Left ventricle myocardium inferior (tissue), 1 donor: ENCODE data around the gene ADAM19. TPM values are rescaled to one million over a fixed set of nuclear protein-coding genes. Genes with fewer than 3 reads are reported as not detected.

Source experiments
- DNase-seq: peaks from one replicate; pipeline ENCODE4 v3.0.0-alpha.2; 2020
- H3K27ac ChIP-seq: fragments of 200-600 bp; replicated peaks from 2 replicates; pipeline ENCODE4 v1.8.0; 2021
- H3K27me3 ChIP-seq: fragments of 200-600 bp; 2 replicates; pipeline ENCODE4 v1.8.0; 2021; ENCODE audit warnings: low read depth
- H3K36me3 ChIP-seq: fragments of 200-600 bp; 2 replicates; pipeline ENCODE4 v1.8.0; 2021
- H3K4me1 ChIP-seq: fragments of 200-600 bp; 2 replicates; pipeline ENCODE4 v1.8.0; 2021
- H3K4me3 ChIP-seq: fragments of 200-600 bp; 2 replicates; pipeline ENCODE4 v1.8.0; 2021; ENCODE audit warnings: mild to moderate bottlenecking, moderate library complexity
- H3K9me3 ChIP-seq: fragments of 200-600 bp; replicated peaks from 2 replicates; pipeline ENCODE4 v1.8.0; 2021
- intact Hi-C: fragments of 100-400 bp; cut with micrococcal nuclease; formaldehyde crosslinking; loops from one replicate; pipeline ENCODE4 v1.11.0; 2022
- total RNA-seq: library from RNA; stranded (reverse); fragmentation: NEBNext Ultra II Directional; extraction: Animal tissue kit (Norgen Biotek cat#: 25700); gene quantifications from one replicate; pipeline ENCODE4 v1.2.1, GENCODE V29; 2021
- TF ChIP-seq, protein P1 (sequence below): fragments of 200-600 bp; IDR thresholded peaks from 2 replicates; pipeline ENCODE4 v1.8.0; 2021; ENCODE audit warnings: antibody characterized with exemption, mild to moderate bottlenecking, borderline replicate concordance
- donor health status: DM: no; HTN: yes; CAD: no; lungs with severe emphysema.

Gene ADAM19
- total RNA-seq, 1 donor from 2014 or later = 17.7 TPM

DNA sequence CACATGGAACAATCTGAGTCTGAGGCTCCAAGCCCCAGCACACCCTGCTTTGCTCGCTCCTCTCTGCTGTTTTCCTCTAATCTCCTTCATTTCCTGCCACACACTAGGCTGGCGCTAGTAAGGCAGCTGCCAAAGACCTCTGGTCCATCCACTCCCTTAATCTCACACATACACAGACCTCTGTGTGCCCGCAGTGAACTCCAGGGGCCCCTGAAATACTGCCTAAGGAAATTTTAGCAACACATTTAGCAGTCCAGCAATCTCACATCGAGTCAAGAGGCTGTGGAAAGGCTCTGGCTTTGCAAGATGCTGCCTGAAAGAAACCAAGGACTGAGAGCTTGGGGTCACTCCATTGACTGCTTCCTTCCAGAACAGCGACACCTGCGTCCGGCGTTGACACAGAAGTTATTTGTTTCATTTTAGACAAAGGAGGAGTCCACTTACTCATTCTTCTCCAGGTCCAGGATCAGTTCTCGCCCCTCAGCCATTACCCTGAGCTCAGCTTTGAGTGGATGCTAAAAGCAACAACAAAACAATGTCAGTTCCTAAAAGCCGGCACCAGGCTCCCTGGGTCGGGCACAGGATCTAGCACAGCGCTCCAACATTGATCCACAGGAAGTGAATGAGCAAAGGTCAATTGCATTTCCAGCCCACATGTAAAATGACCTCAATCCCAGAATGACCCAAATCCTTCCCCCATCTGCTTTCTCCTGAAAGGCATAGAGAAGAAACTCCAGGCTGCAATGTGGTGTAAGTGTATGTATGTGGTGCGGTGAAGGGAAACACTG lies 11.5 kb downstream of the ADAM19 start:
- Histone ChIP-seq H3K9me3 (no peaks in the 10 kb centered on the region), H3K27ac (peak overlapping the region; percentile 67), H3K36me3 (peaks cover 9% of the 10 kb centered on the region), H3K27me3 (no peaks in the 10 kb centered on the region), H3K4me3 (peak overlapping the region; percentile 39), H3K4me1 (peaks cover 67% of the 10 kb centered on the region)
- intact Hi-C loops = no loop called here
- TF ChIP-seq, protein P1, sequence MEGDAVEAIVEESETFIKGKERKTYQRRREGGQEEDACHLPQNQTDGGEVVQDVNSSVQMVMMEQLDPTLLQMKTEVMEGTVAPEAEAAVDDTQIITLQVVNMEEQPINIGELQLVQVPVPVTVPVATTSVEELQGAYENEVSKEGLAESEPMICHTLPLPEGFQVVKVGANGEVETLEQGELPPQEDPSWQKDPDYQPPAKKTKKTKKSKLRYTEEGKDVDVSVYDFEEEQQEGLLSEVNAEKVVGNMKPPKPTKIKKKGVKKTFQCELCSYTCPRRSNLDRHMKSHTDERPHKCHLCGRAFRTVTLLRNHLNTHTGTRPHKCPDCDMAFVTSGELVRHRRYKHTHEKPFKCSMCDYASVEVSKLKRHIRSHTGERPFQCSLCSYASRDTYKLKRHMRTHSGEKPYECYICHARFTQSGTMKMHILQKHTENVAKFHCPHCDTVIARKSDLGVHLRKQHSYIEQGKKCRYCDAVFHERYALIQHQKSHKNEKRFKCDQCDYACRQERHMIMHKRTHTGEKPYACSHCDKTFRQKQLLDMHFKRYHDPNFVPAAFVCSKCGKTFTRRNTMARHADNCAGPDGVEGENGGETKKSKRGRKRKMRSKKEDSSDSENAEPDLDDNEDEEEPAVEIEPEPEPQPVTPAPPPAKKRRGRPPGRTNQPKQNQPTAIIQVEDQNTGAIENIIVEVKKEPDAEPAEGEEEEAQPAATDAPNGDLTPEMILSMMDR = peak; percentile 50
- no peak for DNase-seq

DNA sequence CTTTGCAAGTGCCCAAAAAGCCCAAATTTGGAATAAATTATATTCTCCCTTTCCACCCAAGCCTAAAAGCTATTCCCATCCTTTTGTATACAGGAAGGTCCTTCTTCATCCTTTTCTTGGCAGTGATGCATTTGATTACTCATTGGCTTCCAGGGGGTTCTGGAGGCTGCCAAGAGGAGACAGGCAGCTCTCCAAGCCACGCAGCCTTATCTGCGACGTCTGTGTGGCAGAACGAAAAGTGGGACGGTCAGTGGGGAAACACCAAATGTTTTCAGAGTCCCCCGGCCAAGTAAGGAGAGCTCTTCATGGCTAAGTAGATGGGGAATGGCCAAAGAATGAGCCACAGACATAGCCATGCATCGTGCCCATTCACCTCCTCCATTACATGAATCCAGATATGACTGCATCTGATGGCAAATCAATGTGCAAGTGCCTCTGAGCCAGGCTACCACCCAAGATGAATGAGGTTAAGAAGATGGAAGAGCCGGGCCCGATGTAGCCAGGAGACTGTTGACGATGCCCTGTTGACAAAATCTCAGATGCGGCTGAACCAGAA lies 12.1 kb downstream of the ADAM19 start:
- TF ChIP-seq, protein P1 = no peak
- H3K27ac ChIP-seq = peak overlapping the region; percentile 67
- H3K27me3 ChIP-seq = no peaks in the 10 kb centered on the region
- no peaks in the 10 kb centered on the region for H3K9me3 ChIP-seq
- intact Hi-C loops = no loop called here
- H3K4me1 ChIP-seq = peaks cover 68% of the 10 kb centered on the region
- peaks cover 4% of the 10 kb centered on the region for H3K36me3 ChIP-seq
- peak overlapping the region; percentile 39 for H3K4me3 ChIP-seq
- no peak for DNase-seq

DNA sequence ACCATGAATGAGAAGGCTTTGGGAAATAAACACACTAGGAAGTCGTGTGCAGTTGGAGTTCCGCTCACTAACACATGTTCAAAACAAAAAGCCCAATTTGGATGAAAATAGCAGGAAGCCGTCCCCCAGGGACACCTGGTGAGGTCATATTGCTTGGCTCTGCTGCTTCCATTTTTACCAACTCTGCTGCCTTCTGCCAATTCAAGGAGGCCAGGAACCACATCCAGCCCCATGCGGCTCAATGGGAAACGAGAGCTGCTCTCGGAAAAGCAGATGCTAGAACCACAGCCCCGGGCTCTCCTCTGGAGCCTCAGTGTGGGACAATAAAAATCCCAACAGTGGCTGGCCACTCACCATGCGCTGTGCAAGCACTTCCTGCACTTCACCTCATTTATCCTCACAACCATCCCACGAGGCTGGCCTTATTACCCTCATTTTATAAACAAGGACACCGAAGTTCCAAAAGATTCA lies 13.4 kb downstream of the ADAM19 start:
- Histone ChIP-seq H3K27me3 (no peaks in the 10 kb centered on the region), H3K4me3 (peak overlapping the region; percentile 31), H3K36me3 (no peaks in the 10 kb centered on the region), H3K9me3 (no peaks in the 10 kb centered on the region), H3K27ac (peak overlapping the region; percentile 67), H3K4me1 (peaks cover 70% of the 10 kb centered on the region)
- intact Hi-C loops = no loop called here
- peak; percentile 84 for DNase-seq
- TF ChIP-seq, protein P1 = no peak

DNA sequence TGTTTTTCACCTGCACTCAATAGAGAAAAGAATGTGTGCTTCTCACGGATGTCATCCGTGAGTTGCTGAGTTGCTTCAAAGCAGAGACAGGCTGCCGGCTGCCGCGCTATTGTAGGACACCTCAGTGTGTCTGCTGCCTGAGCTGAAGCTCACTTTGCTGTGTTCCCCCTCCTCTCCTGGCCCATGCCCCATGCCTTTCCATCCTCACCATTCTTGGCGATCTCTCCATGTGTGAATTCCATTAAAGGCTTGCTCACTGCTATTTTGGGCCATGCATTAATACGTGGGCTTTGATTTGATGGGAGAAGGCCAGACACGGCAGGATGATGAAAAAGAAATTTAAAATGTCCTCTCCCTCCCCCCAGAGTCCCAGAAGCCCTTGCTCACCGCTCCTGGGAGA lies 14.5 kb downstream of the ADAM19 start:
- no peaks in the 10 kb centered on the region for H3K36me3 ChIP-seq

DNA sequence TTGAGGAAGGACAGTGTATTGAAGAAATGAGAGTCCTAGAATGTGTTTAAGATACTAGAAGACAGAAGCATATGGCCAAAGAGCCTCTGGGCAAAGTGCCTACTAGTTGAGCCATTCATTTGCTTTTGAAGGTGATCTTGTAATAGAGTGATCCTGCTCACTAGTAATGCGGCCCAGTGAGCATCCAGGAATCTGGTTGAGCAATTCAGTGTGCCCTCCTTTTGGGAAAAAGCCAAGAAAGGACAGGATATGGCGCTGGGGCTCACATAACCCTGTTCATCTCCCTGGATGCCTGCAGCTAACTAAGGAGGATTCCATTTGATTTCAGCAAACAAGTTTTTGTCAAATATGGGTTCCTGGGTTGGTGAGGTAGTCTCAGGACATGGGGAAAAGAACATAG lies 16.3 kb downstream of the ADAM19 start:
- TF ChIP-seq, protein P1 = no peak
- no peak for DNase-seq
- Histone ChIP-seq H3K27me3 (no peaks in the 10 kb centered on the region), H3K36me3 (no peaks in the 10 kb centered on the region), H3K27ac (peak overlapping the region; percentile 49), H3K9me3 (no peaks in the 10 kb centered on the region), H3K4me1 (peaks cover 74% of the 10 kb centered on the region), H3K4me3 (no peak overlapping the region)
- intact Hi-C loops = no loop called here

More for the DNA sequence above, 14.5 kb downstream of the ADAM19 start:
- Histone ChIP-seq H3K27me3 (no peaks in the 10 kb centered on the region), H3K4me3 (peak overlapping the region; percentile 31), H3K4me1 (peaks cover 70% of the 10 kb centered on the region), H3K9me3 (no peaks in the 10 kb centered on the region), H3K27ac (peak overlapping the region; percentile 67)
- intact Hi-C loops = no loop called here
- TF ChIP-seq, protein P1 = no peak
- DNase-seq = no peak
